SIG-M5 treated with dmso at 0.1 percent for 504 hours (cell line): ENCODE results near the gene FAM83D.

Experiments
- DNase-seq: peaks from one replicate; lab custom pipeline; 2025; ENCODE audit not compliant: unreplicated experiment; lab: John Stamatoyannopoulos, UW

Gene FAM83D, protein sequence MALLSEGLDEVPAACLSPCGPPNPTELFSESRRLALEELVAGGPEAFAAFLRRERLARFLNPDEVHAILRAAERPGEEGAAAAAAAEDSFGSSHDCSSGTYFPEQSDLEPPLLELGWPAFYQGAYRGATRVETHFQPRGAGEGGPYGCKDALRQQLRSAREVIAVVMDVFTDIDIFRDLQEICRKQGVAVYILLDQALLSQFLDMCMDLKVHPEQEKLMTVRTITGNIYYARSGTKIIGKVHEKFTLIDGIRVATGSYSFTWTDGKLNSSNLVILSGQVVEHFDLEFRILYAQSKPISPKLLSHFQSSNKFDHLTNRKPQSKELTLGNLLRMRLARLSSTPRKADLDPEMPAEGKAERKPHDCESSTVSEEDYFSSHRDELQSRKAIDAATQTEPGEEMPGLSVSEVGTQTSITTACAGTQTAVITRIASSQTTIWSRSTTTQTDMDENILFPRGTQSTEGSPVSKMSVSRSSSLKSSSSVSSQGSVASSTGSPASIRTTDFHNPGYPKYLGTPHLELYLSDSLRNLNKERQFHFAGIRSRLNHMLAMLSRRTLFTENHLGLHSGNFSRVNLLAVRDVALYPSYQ

DNA sequence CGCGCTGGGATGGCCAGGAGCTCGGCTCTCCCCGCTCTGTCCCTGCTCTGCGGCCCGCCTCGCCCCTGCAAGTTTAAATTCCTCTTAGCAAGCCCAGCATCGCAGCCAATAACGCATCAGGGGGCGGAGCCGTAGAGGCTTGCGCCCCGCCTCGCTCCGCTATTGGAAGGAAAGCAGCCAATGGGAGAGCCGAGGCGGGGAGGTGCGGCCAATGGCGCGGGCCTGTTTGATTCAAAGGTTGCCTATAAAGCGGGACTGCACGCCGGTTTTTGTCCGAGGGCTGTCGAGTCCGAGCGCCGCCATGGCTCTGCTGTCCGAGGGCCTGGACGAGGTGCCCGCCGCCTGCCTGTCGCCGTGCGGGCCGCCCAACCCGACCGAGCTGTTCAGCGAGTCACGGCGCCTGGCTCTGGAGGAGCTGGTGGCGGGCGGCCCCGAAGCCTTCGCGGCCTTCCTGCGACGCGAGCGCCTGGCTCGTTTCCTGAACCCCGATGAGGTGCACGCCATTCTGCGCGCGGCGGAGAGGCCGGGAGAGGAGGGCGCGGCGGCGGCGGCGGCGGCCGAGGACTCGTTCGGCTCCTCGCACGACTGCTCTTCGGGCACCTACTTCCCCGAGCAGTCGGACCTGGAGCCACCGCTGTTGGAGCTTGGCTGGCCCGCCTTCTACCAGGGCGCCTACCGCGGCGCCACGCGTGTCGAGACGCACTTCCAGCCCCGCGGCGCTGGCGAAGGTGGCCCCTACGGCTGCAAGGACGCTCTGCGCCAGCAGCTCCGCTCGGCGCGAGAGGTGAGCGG, at the start of gene FAM83D:
FAM83D (plus strand) TSS at position 276 of the 792 bp plus-strand sequence; CDS start at position 302, 26 bp downstream.
- peak; percentile 98 for DNase-seq

DNA sequence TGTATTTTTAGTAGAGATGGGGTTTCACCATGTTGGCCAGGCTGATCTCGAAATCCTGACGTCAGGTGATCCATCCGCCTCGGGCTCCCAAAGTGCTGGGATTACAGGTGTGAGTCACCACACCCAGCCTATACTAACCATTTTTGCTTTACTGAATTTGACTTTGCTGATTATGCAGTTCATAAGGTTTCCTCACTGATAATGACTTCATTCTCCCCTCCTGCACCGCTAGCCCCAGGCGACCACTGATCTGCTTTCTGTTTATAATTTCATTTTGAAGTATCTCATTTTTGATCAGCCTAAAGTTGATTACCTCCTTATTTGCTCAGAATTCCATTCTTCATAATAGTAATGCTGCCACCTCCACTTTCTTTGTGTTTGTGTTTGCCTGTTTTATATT, 48.7 kb upstream of the FAM83D start:
- no peak for DNase-seq

DNA sequence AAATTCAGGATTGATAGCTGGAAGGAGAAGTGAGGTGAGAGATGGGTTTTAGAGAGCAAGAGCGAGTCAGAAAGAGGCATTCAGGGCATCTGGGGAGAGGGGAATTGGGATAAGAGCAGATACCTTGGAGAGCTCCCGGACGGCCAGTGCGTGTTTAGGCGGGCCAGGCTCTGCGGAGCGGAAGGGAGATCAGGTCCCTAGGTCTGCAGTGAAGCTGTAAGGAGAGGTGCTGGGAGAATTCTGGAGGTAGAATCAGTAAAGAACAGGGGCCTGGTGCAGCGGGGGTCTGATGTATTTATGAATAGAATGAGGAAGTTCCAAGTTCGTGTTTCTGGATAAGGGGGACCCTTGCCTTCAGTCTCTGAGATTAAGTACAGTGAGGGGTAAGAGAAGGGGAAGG, 47.4 kb upstream of the FAM83D start:
- DNase-seq, result no peak

DNA sequence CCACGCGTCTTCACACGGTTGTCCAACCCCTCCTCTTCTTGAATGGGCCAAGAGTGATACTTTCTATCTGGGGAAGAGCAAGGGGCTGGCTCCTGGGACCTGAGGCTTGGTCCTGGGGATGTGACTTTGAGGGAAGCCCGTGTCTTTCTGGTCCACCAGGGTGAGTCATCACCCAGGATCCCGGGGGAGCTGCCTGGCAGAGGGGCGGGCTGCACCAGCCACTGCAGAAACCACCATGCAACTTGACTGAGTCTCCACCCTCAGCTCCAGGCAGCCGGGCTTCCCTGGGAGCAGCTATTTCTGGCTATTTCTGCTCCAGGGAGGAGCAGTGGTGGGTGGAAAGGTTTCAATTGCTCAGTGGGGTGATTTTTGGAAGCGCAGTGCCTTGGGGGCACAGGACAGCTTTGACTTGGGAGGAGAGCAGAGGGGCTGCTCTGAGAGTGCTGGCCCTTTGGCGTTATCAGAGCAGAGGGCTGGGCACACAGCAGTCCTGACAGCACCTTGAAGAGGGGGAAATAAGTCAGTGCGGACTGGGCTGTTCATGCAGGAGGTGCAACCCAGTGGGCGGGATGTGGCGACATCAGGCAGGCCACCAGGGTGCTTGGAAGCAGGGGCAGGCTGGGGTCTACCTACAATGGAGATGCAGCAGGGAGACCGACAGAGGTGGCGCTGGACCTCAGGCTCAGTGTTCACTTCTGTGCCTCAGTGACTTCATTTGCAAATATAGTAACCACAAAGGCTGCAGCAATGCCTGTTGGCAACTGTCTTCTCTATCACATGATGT, 45.1 kb upstream of the FAM83D start:
- DNase-seq, result no peak

DNA sequence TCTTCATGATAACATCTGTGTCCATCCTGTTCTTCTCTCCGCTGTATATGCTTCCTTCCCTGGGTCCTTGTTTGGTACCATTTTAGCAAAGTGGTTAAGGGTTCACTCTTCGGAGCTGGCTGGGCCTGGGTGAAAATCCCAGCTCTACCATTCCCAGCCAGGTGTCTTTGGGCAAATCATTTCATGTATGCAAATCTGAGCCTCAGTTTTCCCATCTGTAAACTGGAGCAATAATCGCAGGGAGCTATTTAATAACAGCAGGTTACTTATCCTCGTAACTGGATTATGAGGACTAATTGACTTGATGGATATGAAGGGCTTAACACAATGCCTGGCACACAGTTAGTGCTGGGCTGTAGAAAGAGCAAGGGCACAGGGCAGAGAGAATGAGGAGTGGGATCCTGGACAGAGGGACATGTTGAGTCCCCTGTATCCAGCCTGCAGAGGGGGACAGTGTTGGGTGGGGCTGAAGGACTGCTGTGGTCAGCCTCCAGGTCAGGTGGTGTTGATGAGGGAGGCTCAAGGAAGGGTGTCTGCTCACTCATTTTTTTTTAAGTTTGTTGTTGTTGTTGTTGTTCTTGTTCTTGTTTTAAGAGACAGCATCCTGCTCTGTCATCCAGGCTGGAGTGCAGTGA, 44.3 kb upstream of the FAM83D start:
- no peak for DNase-seq

DNA sequence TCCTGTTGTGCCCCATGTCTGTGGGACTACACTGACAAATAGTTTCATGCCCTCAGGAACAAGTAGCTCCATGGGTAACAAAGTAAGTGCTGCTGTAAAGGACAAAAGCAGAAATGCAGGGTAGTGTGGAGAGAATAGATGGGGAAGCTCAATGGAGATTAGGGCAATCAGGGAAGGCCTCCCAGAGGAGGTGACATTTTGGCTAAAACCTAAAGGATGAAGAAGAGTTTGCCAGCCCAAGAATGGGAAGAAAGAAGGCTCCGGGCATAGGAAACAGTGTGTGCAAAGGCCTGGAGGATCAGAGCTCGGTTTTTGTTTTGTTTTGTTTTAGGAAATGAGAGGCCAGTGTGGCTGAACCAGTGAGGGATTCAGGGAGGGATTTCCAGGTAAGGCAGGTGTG, 43.6 kb upstream of the FAM83D start:
- DNase-seq, result no peak

DNA sequence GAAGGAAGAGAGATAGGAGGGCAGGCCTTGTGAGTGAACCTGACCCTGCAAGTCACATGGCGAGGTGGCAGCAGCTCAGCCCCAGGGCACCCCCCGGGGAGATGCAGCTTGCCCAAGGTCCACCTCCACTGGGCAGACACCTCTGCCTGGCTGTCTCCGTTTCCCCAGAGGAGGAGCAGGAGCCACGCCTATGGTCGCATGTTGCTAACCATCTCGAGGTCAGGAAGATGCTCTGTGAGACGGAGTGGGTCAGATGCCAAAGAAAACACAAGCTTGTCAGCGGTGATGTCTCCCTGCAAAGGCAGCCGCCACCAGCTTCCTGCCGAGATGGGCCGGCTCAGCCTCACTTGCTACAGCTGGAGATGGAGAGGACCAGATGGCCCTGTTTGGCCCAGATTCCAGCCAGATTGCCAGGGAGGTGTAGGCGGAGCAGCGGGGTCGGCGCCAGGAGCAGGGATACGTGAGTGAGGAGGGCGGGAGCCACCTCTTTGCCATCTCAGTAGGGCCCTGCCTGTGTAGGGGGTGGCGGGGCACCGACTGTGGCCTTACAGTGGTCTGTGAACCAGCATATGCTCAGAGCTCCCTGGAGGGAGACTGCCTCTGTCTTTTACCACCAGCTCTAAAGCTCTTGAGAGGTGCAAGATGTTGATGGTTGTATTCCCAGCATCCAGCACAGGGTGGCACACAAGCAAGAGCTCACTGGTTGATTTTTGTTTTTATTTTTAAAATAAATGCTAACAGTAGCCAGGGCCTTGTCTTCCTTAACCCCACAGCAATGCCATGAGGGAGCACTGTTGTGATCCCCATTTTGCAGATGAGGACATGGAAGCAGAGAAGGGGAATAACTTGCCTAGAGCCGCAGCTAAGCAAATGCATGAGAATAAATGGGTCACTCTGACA, 42.9 kb upstream of the FAM83D start:
- DNase-seq, result no peak

DNA sequence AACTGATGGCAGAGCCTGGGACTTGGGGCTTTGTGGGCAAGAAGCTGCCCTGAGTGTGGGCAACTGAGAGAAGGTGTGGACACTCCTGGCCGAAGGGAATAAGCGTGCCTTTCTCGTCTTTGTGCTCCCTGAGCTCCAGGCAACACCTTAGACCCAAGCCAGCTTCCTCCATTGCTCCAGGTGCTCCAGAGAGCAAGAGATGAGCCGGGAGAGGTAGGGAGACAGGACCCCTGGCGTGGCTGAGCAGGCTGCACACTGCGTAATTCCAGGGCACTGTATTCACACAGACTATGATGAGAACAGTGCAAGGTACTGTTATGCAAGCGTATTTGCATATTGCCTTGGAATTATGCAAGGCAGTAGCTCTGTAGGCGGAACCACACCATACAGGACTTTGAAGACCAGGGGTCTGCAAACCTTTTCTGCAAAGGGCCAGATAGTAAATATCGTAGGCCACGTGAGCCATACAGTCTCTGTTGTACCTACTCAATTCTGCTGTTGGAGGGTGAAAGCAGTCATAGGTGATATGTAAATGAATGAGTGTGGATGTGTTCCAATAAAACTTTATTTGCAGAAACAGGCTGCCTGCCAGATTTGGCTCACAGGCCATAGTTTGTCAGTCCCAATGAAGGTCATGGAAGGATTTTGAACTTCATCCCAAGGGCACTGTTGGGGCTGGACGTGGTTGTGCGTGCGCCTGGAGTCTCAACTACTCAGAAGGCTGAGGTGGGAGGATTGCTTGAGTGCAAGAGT, 42.1 kb upstream of the FAM83D start:
- peak; percentile 74 for DNase-seq

DNA sequence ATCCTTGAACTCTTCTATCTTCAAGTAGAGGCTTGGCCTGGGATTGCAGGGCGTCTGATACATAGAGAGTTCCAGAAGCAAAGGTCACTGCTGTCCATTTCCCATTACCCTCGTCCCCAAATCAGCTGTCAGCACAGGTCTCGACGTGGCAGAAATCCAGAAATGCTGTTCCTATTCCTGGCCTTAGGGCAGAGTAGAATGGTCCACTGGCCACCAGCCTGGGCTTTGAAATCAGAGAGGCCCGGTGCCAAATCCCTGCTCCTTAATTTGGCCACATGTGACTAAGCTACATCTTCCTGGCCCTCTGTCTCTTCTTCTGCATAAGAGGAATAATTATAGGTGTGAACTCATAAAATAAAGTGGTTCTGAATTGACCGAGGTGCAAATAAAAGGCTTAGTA, 40.9 kb upstream of the FAM83D start:
- no peak for DNase-seq

DNA sequence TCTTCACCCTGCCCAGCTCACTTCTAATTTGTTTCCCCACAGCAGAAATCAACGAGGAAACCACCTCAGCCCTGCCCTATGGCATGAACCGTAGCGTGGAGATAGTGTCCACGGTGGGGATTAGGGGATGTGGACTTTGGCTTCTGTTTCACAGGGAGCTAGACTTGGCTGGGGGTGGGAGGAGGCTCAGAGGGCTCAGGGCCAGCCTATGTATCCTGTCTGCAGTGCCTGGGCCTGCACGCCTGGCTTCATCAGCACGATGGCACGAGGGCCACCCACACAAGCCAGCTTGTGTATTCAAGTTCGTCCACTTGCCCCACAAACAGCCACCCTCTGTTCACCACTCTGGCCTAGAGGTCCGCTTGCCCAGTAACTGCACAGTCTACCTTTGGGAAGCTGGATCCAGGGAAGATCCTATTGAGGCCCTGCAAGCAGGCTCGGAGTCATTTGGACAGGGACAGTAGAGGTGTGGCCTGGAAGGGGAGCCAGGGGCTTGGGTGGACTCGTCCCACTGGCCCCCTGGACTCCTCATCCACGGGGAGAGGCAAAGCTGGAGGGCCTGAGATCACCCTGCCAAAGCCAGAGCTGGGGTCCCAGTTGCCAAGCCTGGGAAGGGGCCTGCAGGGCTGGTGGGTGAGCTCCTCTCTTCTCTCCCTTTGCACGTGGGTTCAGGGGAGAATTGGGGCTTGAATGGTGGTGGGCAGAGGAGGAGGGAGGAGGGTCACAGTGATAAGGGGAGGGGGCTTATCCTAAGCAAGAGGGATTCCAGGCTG, 38.0 kb upstream of the FAM83D start:
- DNase-seq, result no peak

DNA sequence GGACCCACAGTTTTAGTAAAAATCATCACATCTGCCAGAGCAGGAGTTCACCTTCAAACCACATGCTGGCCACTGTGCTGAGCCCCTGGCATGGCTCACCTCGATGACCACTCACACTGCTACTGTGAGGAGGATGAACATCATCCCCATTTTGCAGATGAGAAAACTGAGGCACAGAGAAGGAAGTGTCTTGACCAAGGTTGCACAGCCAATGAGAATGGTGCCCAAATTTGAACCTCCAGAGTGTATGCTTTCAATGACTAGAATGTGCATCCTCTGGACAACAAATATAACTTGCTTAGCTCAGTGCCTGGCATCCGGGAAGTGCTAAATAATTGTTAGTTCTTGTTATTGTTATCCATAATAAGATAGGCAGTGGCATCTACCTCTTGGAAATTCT, 37.2 kb upstream of the FAM83D start:
- DNase-seq, result no peak

DNA sequence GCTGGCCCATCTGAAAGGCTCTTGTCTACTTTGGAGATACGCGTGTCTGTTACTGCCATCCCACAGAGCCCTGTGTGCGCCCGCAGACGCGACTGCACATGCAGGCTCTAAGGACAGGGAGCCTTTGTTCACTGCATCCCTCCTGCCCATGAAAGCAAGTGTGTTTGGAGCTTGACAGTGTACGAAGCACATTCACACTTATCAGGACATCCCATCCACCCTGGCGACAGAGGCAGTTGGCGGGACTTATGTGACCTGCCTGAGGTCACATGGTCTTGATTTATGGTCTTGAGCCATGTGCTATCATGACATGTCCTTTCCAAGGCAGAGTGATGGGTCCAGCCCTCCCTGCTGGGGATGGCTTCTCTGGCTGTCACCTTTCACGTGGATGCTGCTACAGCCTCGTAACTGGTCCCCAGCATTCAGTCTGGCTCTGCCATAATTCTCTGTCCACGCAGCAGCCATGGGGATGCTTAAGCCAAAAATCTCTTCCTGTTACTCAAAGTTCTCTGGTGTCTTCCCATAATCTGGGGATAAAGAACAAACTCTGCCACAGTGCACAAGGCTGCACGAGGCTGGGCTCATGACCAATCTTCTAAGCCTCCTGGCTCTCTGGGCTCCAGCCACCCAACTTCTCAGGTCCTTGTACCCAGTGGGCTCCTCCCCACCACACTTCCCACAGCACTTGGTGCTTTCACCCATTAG, 36.3 kb upstream of the FAM83D start:
- DNase-seq, result no peak

DNA sequence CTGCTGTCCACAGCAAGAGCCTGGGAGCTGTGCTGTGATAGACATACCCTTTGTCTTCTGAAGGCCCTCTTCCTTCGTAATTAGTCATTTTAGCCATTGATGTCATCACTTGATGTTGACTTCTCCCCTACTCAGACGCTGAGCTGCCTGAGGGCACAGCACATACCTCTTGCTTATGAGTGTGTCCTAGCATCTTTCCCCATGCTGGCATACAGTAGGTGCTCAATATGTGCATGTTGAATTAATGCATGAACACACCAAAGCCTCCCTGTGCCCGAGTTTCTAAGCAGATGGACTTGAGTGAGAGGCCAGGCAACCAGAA, 35.8 kb upstream of the FAM83D start:
- DNase-seq, result no peak

DNA sequence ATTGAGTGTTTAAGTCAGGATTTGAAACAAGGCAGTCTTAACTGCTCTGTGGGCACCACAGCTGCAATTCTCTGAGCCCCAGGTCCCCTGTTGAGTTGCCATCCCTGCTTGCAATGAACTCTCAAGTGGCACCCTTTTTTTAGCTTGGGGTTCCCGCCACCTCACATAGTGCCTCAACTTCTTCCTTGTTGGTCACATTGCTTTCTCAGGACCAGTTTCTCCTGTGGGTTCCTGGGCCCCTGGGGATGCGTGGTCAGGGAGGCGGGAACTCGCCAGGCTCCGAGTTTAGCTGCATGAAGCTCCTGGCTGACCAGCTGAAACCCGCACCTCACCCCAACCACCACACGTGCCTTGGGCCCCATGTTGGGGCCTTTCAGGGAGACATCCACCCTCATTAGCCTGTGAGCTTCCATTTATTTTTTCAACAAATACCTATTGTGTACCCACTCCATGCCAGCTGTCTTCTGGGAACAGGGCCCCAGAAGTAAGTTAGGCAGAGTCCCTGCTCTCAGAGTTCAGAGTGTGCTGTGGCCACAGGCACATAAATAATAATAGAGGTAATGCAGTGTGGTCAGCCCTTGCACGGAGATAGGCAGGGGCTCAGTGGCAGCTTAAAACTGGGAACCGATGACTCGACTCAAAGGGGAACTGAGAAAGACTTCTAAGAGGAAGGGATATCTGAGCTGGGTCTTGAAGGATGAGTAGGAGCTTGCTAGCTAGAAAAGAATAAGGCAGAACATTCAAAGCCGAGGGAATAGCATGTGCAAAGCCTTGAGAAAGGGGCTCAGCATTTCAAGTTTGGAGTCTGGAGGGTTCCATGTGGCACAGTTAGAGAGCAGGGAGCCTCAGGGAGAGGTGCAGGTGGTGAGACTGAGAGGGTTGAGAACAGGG, 33.9 kb upstream of the FAM83D start:
- peak; percentile 88 for DNase-seq

DNA sequence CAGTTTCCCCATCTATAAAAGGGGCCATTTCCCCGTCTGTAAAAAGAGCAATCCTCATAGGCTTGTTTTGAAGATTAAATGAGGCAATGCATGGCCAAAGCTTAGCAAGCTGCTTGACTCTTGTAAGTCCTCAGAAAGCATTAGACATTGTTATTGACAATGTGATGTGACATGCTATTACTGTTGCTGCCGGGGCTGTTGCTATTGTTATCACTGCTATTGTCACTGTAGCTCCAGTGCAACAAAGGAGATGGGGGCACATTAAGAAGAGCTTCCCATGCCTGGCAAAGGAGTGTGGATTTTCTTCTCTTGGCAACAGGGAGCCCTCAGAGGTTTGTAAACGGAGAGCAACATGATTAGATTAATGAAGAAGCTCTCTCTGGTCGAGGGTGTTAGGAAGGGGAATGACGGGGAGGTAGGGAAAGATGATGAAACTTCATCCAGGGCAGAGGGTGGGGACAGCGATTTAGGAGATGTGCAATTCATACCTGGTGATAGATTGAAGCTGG, 33.1 kb upstream of the FAM83D start:
- DNase-seq, result no peak

DNA sequence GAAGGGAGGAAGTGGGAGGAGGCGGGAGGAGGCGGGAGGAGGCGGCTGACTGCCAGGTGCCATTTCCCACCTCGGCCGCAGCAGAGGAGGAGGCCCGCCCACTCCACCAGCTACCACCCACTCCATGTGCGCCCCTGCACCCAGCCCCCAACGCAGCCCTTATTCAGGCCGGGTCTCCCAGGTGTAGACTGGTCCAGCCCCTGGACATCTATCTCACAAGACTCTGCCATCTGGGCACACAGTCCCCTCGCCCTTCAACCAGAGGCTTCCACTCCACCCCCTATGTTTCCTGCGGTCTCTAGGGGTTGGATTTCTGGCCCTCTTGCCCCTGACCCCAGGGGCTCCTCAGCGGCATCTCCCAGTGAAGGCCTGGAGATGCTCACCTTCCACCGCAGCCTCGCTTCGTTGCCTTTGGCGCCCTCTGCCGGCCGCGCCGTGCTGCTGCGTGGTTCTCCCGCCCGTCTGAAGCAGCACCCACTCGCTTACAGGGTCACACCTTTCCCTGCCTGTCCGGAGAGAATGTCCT, 32.6 kb upstream of the FAM83D start:
- DNase-seq, result peak; percentile 36
